ENCODE measurements around the gene ACO1. TPM values are rescaled to one million over a fixed set of nuclear protein-coding genes. Genes with fewer than 3 reads are reported as not detected.

The ACO1 gene
- polyA plus RNA-seq, 12 donors, result 14.2 to 31.0 (median 26.7) TPM; not detected in 1

DNA sequence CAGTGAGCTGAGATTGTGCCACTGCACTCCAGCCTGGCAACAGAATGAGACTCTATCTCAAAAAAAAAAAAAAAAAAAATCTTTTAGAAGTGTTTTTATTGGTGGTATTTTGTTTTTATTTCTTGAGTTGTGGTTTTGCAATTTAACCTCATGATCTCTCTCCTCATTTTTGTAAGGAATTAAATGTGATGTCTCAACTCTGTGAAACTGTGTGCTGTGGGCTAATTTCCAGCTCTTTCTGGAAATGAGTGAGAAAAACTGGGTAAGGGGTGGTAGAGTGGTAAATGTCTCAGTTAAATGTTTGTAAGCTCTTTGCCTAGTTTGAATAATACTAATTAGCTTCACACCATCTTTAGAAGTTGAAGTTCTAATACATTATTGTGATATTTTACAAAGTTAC is 29.0 kb downstream of the ACO1 start:
- no peak for DNase-seq

DNA sequence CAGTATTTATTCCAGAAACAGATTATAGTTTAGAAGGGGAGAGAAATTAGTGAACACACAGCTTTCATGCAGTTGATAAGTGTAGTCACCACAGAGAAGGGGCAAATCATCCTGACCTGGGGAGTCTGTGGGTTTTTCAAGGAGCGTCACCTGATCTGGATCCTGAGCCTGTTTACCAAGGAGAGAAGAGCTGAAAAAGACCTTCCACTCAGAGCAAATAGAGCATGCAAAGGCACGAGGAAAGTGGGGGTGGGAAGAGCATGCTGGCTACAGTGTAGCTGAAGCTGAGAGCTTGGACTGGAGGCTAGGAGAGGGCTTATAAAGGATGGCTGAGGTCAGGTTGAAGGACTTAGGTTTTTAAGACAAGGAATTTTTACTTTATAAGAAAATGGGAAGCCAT is 30.4 kb downstream of the ACO1 start:
- DNase-seq, result no peak

DNA sequence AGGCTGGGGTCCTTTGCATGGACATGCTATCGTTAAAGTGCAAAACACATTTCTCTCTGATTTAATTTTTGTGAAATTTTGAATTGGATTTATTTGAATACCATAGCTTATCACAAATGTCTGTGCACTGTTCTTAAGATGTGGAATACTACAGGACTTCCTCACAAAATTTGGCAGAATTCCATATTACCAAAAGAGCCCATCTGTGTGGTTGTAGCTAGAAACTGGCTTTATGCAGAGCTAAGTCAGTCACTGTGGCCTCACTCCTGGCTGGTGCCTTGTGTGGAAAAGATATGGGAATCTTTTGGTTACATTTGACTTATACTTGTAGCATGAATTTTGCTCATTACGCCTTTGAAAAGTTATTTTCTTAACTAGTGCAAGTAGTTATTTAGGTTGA is 35.5 kb downstream of the ACO1 start:
- DNase-seq, result no peak

DNA sequence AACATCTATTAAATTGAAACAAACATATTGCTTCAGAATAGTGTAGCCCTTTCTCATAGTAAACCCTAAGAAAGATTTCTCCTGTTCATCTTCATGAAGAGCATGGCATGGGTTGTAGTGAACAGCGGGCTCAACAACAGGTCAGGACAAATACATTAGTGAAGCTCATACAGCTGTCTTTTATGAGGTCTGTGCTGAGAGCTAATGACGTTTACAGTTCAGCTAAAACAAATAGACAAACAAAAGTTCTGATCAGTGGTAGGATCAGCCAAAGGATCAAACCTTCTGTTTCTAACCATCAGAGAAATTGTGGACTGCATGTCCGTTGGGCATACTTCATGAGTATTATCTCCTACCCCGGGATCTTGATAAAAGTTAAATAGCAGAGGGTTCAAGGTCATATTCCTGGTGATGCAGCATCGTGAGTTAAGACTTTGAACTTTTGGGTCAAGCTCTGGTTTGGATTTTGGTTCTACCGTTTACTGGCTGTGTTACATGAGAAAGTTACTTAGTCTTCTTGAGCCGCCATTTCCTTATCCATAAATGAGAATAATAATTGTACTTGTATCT is 37.9 kb downstream of the ACO1 start:
- DNase-seq, result no peak

DNA sequence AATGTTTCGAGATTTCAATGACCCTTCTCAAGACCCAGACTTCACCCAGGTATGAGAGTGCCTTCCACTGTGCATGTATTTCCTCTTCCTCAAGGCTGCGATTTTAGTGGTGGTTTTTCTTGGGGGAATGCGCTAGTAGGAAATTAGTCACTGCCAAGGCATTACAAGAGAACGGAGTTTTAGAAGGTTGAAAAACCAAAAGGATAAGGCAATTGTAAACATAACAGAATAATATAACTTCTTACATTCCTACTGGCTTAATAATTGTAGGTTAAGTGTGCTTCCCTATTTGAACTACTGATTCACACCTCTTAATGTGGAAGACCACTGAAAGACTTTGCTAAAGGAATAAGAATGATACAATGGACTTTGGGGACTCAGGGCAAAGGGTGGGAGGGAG is 38.9 kb downstream of the ACO1 start:
- no peak for DNase-seq

DNA sequence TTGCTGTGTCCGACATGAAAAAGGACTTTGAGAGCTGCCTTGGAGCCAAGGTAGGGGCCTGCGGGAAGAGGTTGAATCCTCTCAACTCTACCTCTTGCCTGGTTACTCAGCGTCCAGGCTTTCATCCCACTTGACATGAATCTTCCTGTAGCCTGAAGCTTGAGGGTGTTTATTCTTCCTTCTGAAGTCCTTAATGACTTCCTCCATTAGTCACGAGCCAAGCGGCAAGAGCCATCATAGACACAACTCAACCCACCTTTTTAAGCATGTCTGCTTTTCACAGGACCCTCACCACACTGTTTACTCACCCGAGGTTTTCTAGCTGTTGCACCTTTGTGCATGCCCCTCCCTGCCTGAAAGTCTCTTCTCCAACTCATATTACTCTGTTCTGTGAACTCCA is 40.2 kb downstream of the ACO1 start:
- DNase-seq, result no peak

DNA sequence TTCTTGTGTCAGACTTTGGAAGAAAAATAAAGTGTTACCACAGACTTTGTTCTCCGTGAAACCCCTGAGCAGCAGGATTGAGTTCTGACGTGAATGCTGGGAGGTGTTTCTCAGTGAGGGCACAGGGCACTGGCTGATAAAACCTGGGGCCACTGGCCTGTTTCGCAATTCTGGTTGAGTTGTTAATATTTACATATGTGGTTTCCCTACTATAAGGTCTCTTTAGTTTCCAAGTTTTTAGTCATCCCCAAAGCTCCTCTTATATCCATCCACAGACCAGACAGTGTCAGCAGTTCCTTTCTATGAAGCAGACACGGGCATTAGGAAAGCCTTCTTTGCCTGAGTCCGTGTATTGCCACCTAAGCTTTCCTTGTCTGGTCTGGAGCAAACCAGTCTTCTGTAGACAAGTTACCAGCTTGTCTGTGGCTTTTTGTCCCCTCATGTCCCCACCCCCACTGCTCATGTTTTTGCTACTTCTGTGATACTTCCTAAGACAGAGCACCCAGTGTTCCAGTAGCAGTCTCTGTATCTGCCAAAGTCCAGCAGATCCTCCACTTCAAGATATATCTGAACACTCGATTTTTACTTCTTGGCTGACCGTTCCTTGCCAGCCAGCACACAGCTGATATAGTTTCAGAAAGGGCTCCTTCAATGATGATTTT is 42.0 kb downstream of the ACO1 start:
- no peak for DNase-seq

DNA sequence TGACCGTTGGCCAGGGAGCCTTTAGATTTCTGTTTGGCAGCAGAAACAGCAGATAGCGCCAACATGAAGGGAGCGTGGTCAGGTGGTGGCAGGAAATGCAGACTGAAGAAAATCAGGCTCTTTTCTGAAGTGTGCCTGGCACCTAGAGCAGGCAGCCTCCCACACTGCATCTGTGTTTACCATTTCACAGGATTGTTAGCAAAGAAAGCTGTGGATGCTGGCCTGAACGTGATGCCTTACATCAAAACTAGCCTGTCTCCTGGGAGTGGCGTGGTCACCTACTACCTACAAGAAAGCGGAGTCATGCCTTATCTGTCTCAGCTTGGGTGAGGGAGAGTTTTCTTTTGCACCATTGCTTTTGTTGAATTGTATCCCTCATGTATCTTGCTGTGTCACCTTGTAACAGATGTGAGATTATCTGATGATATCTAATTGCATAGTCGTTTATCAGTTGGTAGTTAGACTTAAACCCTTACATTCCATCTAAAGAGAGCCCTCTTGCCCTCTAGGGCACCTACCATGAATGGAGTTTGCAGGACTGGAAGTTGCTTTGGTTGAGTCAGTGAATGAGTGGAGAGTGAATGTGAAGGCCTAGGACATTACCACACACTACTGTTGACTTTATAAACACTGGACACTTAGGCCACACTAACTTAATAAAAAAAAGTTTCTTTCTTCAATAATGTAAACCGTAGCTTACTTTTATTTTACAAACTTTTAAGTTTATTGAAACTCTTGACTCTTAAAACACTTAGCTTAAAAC is 42.8 kb downstream of the ACO1 start:
- DNase-seq, result no peak

DNA sequence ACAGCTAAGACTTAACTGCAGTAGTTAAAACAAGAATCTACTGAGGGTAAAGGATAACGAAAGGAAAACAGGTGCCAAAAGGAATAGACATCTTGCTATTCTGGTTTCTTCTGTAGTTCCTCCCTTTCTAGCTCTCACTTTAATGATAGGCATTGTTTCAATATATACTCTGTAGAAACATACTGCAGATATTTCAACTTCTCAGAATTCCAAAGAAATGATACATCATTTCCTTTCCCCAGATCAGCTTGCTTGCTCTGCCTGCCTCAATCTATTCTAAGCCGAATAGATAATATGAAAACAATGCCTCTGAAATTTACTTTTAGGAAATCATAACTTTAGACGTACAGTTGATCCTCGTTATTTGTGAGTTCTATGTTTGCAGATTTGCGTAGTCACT is 46.3 kb downstream of the ACO1 start:
- DNase-seq, result no peak

DNA sequence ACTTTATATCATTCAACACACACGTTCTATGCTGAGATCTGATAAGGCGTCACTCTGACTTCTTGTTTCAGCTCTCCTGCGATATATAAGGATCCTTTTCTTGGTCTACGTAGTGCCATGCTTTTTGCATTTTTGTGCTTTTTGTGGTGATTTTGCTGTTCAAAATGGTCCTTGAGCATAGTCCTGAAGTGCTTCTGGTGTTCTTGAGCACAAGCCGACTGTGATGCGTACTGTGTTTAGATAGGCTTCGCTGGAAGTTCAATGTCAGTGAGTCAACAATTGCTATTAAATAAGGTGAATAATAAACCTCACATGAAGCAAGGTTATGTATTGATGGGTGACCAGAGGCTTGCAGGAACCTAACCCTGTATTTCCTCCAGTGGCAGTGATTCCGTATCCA is 46.8 kb downstream of the ACO1 start:
- DNase-seq, result no peak

DNA sequence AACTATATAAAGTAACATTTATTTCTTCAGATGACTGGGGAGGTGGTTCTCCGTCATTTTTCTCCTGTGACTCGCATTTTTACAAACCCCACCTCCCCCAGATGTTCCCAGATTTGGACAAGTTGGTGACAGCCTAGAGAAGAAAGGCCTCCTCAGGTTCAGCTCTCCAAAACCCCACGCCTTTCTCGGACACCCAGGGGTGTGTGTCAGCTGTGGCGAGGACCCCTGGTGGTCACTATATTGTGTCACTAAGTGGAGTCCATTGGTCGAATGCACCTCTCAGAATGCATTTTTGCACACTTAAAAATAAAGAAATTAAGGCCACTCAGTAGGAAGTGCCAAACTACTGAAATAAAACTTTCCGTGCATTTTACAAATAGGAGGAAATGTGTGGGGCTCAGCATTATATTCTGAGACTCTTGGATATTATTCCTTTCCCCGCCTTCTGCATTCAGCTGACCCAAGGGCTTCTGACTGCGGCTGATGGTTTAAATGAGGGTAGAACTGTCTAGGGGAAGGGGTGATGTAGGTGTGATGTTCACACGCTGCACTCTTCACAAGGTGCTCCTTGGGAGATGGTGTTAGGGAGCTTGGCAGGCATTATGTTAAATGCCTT is 47.6 kb downstream of the ACO1 start:
- peak; percentile 15 for DNase-seq

DNA sequence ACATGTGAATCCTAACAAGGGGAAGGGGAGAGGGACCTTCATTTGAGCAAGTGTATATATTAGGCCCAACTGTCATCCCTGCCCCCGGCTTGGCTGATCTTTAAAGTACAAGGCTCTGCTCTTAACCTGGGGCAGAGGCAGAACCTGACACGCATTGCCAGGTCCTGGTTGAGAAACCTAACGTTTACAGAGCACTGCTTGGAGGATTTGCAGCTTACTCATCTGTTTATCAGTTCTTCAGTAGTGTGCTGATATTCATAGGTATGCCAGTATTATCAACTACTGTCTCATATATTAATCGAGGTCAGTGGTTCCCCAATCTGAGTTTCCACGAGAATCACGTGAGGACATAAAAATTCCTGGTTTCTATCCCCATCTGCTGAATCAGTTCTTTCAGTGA is 50.4 kb downstream of the ACO1 start:
- no peak for DNase-seq

DNA sequence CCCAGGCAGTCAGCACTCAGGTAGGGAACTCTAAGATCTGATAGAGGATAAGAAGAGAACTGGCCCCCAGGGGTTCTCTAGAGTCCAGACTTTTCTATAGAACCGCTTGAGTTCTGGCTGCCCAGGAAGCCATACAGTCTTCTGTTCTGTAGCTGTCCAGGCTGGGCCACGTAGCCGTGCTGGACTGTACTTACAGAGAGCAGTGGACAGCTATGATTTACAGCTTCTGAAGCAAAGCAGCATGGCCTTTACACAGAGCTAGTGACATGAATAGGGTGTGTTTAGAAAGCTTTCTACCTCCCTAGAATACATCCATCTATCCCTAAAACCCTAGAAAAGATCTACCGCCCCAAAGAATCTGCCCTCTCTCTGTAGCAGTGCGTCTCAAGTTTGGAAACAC is 57.2 kb downstream of the ACO1 start:
- no peak for DNase-seq

DNA sequence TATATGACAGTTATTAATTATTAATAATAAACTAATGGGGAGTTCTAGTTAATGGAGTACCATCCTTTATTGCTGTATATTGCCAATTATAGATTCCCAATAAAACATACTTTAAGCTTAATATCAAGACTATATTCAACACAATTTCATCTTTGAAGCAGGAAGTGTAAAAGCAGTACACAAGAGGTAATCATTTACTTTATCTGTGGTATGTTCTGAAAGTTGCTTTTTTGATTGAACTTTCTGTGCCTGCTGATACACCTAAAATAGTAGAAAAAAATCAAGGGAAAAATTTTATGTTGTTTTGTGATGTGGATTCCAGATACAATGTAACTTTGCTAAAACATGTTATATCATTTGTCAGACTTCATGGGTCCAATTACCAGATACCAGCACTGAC is 58.0 kb downstream of the ACO1 start:
- no peak for DNase-seq

DNA sequence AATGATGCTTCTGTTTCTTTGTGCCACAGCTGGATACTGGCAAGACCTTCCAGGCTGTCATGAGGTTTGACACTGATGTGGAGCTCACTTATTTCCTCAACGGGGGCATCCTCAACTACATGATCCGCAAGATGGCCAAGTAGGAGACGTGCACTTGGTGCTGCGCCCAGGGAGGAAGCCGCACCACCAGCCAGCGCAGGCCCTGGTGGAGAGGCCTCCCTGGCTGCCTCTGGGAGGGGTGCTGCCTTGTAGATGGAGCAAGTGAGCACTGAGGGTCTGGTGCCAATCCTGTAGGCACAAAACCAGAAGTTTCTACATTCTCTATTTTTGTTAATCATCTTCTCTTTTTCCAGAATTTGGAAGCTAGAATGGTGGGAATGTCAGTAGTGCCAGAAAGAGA is 65.5 kb downstream of the ACO1 start:
- no peak for DNase-seq

DNA sequence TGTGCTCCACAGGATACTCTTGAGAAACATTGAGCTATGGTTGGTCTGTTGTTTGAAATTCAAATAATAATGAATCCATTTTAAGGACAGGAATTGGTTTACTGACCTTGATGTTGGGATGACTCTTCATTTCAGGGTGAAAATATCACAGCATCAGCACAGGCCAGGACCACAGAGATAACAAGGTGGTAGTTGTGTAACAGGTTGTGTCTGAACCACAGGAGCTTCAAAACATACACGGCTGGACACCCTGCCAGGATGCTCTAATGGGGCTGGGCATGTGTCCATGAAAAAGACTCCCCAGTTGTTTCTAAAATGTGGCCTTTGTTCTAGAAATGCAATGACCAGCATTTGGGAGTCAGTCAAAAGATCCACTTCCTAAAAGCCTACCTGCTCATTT is 69.8 kb downstream of the ACO1 start:
- no peak for DNase-seq

DNA sequence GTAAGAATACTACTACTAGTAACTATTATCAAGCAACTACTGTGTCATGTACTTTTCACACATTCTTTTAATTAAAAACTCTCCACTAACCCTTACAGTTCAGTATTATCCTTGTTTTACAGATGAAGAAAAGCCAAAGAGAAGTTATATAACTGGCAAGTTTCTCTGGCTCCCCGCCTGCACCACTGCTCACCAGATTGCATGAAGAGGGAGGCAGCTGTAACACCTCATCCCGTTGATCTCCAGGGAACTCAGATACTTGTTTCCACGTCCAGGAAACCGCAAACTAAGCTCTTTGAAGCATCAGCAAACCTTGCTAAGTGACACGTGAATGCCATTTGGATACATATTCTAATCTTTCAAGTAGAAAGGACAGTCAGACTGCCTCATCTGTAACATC is 71.3 kb downstream of the ACO1 start:
- no peak for DNase-seq

DNA sequence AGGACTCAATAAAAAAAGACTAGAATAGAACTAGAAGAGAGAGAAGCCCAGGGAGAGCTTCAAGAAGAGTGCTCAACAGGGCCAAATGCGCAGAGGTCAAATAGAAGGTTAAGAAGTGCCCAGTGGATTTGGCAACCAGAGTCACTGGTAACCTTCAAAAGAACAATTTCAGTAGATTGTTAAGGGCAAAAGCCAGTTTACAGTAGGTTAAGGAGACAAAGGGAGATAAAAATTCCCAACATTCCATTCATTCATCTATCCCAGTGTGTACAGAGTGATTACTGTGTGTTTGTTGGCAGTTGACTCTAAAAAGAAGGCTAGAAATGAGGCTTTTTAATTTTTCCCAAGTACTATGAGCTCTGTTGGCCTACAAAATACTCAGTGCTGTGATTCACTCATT is 72.1 kb downstream of the ACO1 start:
- no peak for DNase-seq

DNA sequence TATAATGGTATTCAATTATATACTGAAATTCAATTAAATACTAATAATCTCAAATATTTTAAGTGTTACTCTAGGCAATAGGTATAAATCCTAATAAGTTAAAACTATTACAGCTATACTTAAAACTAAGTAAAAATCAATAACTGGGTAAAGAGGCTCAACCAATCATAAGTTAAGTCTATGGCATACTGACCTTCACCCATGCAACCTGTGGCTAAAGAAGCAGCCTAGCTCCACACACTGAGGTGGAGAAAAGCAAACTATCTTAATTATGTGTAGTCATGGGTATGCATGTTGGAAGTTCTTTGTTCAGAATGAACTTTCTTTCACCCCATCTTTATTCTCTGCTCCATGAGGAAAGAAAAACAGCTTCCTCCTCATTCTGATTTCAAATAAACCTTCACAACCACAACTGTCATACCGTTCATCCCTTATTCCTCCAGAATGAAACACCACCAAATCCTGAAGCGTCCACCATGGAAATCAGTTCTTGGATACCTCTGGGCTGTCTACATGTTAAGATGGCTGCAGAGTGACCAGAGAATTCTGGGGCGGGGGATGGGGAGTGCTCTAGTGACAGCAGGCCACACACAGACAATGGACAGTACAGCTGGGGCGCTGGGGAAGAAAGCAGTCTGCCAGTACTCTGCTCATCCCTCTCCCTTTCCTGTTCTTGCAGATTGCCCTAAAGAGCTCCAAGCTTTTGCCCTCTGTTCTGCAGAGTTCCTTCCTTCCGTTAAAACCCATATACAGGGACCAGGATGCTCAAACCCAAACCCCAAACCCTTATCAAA is 79.3 kb downstream of the ACO1 start:
- DNase-seq, result no peak

DNA sequence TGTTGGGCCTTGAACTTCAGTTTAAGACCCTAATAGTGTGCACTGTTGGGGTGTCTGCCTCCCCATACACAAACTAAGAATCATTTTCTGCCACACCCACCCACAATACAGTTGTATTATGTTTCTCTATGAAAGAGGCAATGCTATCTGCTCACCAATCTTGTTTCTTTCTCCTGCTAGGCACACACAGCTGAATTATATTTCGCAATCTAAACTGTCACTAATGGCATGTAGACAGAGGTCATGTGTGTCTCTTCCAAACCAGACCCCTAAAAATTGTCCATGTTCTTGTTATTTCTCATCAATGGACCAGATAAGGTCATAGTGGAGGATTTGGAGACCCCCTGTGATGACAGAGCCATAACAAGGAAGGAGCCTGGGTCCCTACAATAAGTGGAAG is 84.3 kb downstream of the ACO1 start:
- no peak for DNase-seq

DNA sequence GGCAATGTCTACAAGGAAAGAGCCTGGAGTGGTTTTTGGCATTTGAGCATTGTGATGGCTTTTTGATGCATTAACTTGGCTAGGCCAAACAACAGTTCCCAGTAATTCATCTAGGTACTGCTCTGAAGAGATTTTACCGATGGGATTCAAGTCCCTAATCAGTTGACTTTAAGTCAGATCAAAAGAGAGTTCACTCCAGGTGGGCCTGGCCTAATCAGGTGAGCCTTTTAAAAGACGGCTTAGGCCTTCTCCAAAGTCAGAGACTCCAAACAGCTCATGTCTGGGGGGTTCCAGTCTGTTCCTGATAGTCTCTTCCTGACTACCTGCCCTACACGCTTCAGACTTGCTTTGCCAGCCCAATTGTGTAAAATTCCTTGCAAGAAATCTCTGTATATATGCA is 87.9 kb downstream of the ACO1 start:
- no peak for DNase-seq

DNA sequence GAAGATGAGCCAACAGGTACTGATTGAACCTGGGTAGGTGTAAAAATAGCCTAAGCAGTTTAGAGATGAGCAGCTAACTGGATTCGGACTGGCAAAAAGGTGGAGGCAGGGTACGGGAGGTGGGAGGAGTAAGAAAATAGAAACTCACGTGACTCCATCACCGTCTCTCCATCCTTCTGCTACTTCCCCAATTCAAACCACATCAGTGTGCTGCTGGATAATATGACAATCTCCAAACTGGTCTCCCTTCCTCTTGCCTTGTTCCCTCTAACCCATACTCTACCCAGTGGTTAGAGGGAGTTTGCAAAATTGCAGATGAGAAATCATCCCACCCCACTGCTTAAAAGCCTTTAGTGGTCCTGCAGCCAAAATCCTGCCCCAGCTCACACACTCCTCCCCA is 98.9 kb downstream of the ACO1 start:
- DNase-seq, result no peak
